SIG-M5 treated with dmso at 0.1 percent for 504 hours (cell line): Measurements from ENCODE around the gene RPS15.
"Not testable (repeated sequence)": the region's sequence is repeated elsewhere in the genome, so short reads cannot be mapped to it uniquely, and the experiment has no call there.

Experiments used
- DNase-seq: peaks from one replicate; lab custom pipeline; 2025; ENCODE audit not compliant: unreplicated experiment; lab: John Stamatoyannopoulos, UW

Gene RPS15

GRCh38 chr19:1418951-1419738 is 19.1 kb upstream of the RPS15 start:
- no peak for DNase-seq

- not testable (repeated sequence) for DNase-seq
Observed at GRCh38 chr19:1420085-1420484, 18.1 kb upstream of the RPS15 start.

GRCh38 chr19:1420590-1420989 is 17.6 kb upstream of the RPS15 start:
- DNase-seq, result no peak

GRCh38 chr19:1421218-1421957 is 16.8 kb upstream of the RPS15 start:
- no peak for DNase-seq

- DNase-seq, result no peak
Observed at GRCh38 chr19:1421958-1422305, 16.3 kb upstream of the RPS15 start.

- no peak for DNase-seq
Observed at GRCh38 chr19:1422360-1422759, 15.8 kb upstream of the RPS15 start.

- no peak for DNase-seq
Observed at GRCh38 chr19:1422943-1423342, 15.3 kb upstream of the RPS15 start.

- DNase-seq, result no peak
Observed at GRCh38 chr19:1423436-1424191, 14.6 kb upstream of the RPS15 start.

- DNase-seq, result no peak
Observed at GRCh38 chr19:1424192-1424955, 13.8 kb upstream of the RPS15 start.

- no peak for DNase-seq
Observed at GRCh38 chr19:1425102-1425837, 12.9 kb upstream of the RPS15 start.

- no peak for DNase-seq
Observed at GRCh38 chr19:1425902-1426301, 12.3 kb upstream of the RPS15 start.

GRCh38 chr19:1426736-1427135 is 11.5 kb upstream of the RPS15 start:
- no peak for DNase-seq

GRCh38 chr19:1427221-1427920 is 10.8 kb upstream of the RPS15 start:
- DNase-seq, result no peak

- no peak for DNase-seq
Observed at GRCh38 chr19:1428738-1429391, 9.3 kb upstream of the RPS15 start.

GRCh38 chr19:1429750-1430149 is 8.4 kb upstream of the RPS15 start:
- no peak for DNase-seq

- no peak for DNase-seq
Observed at GRCh38 chr19:1430246-1430645, 8.0 kb upstream of the RPS15 start.

GRCh38 chr19:1431759-1432506 is 6.3 kb upstream of the RPS15 start:
- DNase-seq, result no peak

- no peak for DNase-seq
Observed at GRCh38 chr19:1432507-1432887, 5.7 kb upstream of the RPS15 start.
